Endothelial cell of umbilical vein (primary cell): ENCODE results near the gene EIF2AK3. TPM values are rescaled to one million over a fixed set of nuclear protein-coding genes. Genes with fewer than 3 reads are reported as not detected.

Source experiments
- BruUV-seq: library from RNA; stranded (reverse); fragments of 400-500 nt; replicated peaks from 2 replicates; lab custom pipeline; 2021; lab: Mats Ljungman, UMichigan
- CTCF ChIA-PET: fragments of 300-600, 350-600 bp; sonication (Branson Sonifier 250); formaldehyde crosslinking; loops from one replicate; lab custom pipeline; 2021; ENCODE audit warnings: antibody characterized with exemption, inconsistent platforms; lab: Charles Lee
- POLR2A ChIA-PET: fragments of 300-600, 350-600 bp; sonication (Branson Sonifier 250); formaldehyde crosslinking; loops from one replicate; lab custom pipeline; 2021; ENCODE audit warnings: antibody characterized with exemption, inconsistent platforms; lab: Charles Lee
- DNase-seq: peaks from one replicate; pipeline ENCODE4 v3.0.0-alpha.2; 2011; ENCODE audit warnings: low read depth, low spot score
- FAIRE-seq: peaks from 2 replicates; lab custom pipeline; 2011; peaks lifted over from hg19 to GRCh38; lab: Jason Lieb, UNC
- H2AFZ ChIP-seq: 2 replicates; pipeline ENCODE4 v1.6.0; 2012; ENCODE audit warnings: low read depth, low read length, control low read depth, inconsistent platforms
- H3K27ac ChIP-seq: 2 replicates; pipeline ENCODE4 v1.5.1; 2011; ENCODE audit warnings: low read depth, mild to moderate bottlenecking, control low read depth, low read length, moderate library complexity; ENCODE audit not compliant: insufficient read depth
- H3K27me3 ChIP-seq, 2 experiments: 2 replicates each; pipeline versions ENCODE4 v1.6.0 to v1.6.1; 2011; ENCODE audit warnings: low read length in 2 of 2, mixed read lengths in 1 of 2; ENCODE audit not compliant: control insufficient read depth in 2 of 2, insufficient read depth in 2 of 2
- H3K36me3 ChIP-seq, 2 experiments: 2 replicates in 1 of 2; 3 replicates in 1 of 2; pipeline ENCODE4 v1.5.1; 2011; ENCODE audit warnings: low read length in 2 of 2, mild to moderate bottlenecking in 1 of 2, moderate library complexity in 1 of 2; ENCODE audit not compliant: control insufficient read depth in 2 of 2, insufficient read depth in 2 of 2; ENCODE audit errors: extremely low read depth in 1 of 2
- H3K4me1 ChIP-seq: 3 replicates; pipeline ENCODE4 v1.5.1; 2011; ENCODE audit warnings: mild to moderate bottlenecking, low read length; ENCODE audit not compliant: control insufficient read depth, insufficient read depth; ENCODE audit errors: extremely low read depth
- H3K4me2 ChIP-seq: 2 replicates; pipeline ENCODE4 v1.6.1; 2011; ENCODE audit warnings: low read length, control low read depth, mixed read lengths; ENCODE audit not compliant: insufficient read depth
- H3K4me3 ChIP-seq, 3 experiments: fragments of 200-600 bp in 1 of 3; sonication (generic), shearing (Covaris generic) in 1 of 3; replicated peaks in 1 of 3; 2 replicates each; pipeline ENCODE4 v1.5.1; 2011 to 2016; ENCODE audit warnings: control low read depth in 3 of 3, low read length in 3 of 3, mild to moderate bottlenecking in 2 of 3, inconsistent platforms in 1 of 3, low read depth in 1 of 3, moderate library complexity in 1 of 3; ENCODE audit not compliant: insufficient read depth in 1 of 3
- H3K79me2 ChIP-seq: 2 replicates; pipeline ENCODE4 v1.6.0; 2012; ENCODE audit warnings: low read length, inconsistent platforms; ENCODE audit not compliant: control insufficient read depth, insufficient read depth
- H3K9ac ChIP-seq: replicated peaks from 2 replicates; pipeline ENCODE3; 2011; ENCODE audit warnings: low read length, control low read depth; ENCODE audit not compliant: insufficient read depth; ENCODE audit errors: extremely low read depth
- H3K9me1 ChIP-seq: replicated peaks from 3 replicates; pipeline ENCODE4 v1.6.0; 2011; ENCODE audit warnings: mild to moderate bottlenecking, low read length; ENCODE audit not compliant: control insufficient read depth, insufficient read depth; ENCODE audit errors: extremely low read depth
- H3K9me3 ChIP-seq: replicated peaks from 2 replicates; pipeline ENCODE4 v1.5.1; 2012; ENCODE audit warnings: low read length, inconsistent platforms; ENCODE audit not compliant: control insufficient read depth, insufficient read depth
- H4K20me1 ChIP-seq: replicated peaks from 2 replicates; pipeline ENCODE3; 2011; ENCODE audit warnings: mild to moderate bottlenecking, low read length; ENCODE audit not compliant: control insufficient read depth, insufficient read depth; ENCODE audit errors: extremely low read depth
- CTCF ChIP-seq, 2 donors: IDR thresholded peaks; 1 replicate in 1 of 2; 2 replicates in 1 of 2; pipeline ENCODE4 v1.5.1; 2011; ENCODE audit warnings: low read length in 2 of 2, mild to moderate bottlenecking in 2 of 2, moderate library complexity in 2 of 2, control low read depth in 1 of 2, inconsistent platforms in 1 of 2, low read depth in 1 of 2; ENCODE audit not compliant: insufficient read depth in 1 of 2; ENCODE audit errors: extremely low read depth in 1 of 2
- FOS ChIP-seq: IDR thresholded peaks from 2 replicates; pipeline ENCODE4 v1.6.1; 2011; ENCODE audit warnings: mild to moderate bottlenecking, low read length, moderate library complexity, borderline replicate concordance; ENCODE audit not compliant: insufficient read depth
- GATA2 ChIP-seq: IDR thresholded peaks from 2 replicates; pipeline ENCODE4 v1.7.0; 2011; ENCODE audit warnings: low read depth, mild to moderate bottlenecking, moderate library complexity, mixed read lengths, low read length; ENCODE audit not compliant: insufficient read length, insufficient read depth
- POLR2AphosphoS5 ChIP-seq: IDR thresholded peaks from 2 replicates; pipeline ENCODE4 v1.6.1; 2012; ENCODE audit warnings: low read depth, mild to moderate bottlenecking, control low read depth, low read length, moderate library complexity; ENCODE audit not compliant: insufficient read depth
- dilution Hi-C: fragments of 300-500 bp; cut with MboI; formaldehyde crosslinking; loops from one replicate; pipeline ENCODE4 v1.15.0; 2019; ENCODE audit warnings: low sequenced_read_pairs; ENCODE audit not compliant: extremely low pct_ligation_motif_present
- intact Hi-C: fragments of 100-400 bp; cut with micrococcal nuclease; formaldehyde crosslinking; loops from one replicate; pipeline ENCODE4 v1.10.0; 2022
- polyA plus RNA-seq, 4 experiments: library from polyadenylated mRNA; depleted of rRNA in 3 of 4; stranded (reverse) in 3 of 4; unstranded in 1 of 4; fragments of >200 nt; gene quantifications; 2 replicates each; pipeline versions ENCODE4 v1.2.1 to v1.2.3, GENCODE V29; 2011 to 2012; ENCODE audit warnings: missing spikeins in 1 of 4
- total RNA-seq: library from RNA; stranded (reverse); gene quantifications from 2 replicates; pipeline ENCODE4 v1.2.3, GENCODE V29; 2021

EIF2AK3 gene
- total and polyA plus RNA-seq, 2 donors (not counting 3 experiments of a cell fraction or from before 2014, with no cell fraction given), result 5.3 to 17.3 TPM

GRCh38 chr2:88590998-88591613, 36.2 kb downstream of the EIF2AK3 start:
- intact Hi-C loops (loop anchor here (1.0 to 5.0 kb wide), 2 partner anchors 36 to 78 kb away; partner anchors contain the start of gene EIF2AK3), dilution Hi-C loops (no loop called here)
- no peak overlapping the region for H3K9ac ChIP-seq
- H2AFZ ChIP-seq, result no peak overlapping the region
- H3K27me3 ChIP-seq, result no peaks in the 10 kb centered on the region
- ChIA-PET POLR2A (no interaction called here), CTCF (interaction anchor here (0.7 to 20.9 kb wide), 10 partner anchors 10 to 147 kb away, joined by 3 to 378 read pairs (median 4); partner anchors contain the start of gene EIF2AK3)
- H4K20me1 ChIP-seq, result no peaks in the 10 kb centered on the region
- no peaks in the 10 kb centered on the region for H3K9me1 ChIP-seq
- DNase-seq, result peak; percentile 77
- H3K79me2 ChIP-seq, result no peaks in the 10 kb centered on the region
- peak; percentile 42 for FAIRE-seq
- H3K27ac ChIP-seq, result no peak overlapping the region
- no peak overlapping the region for H3K4me2 ChIP-seq
- no peaks in the 10 kb centered on the region for H3K4me1 ChIP-seq
- peaks cover 3 to 14% of the 10 kb centered on the region in 2 experiments for H3K36me3 ChIP-seq
- no TSS peak for BruUV-seq
- H3K4me3 ChIP-seq, result no peak overlapping the region
- no peaks in the 10 kb centered on the region for H3K9me3 ChIP-seq
- peak; percentile 63 for TF ChIP-seq CTCF (IDR thresholded peaks at IDR 0.05; ENCODE audit: extremely low read depth in 1 of 2, insufficient read depth in 1 of 2, low read depth in 1 of 2, low read length in 2 of 2)
- no peak for TF ChIP-seq GATA2

DNA sequence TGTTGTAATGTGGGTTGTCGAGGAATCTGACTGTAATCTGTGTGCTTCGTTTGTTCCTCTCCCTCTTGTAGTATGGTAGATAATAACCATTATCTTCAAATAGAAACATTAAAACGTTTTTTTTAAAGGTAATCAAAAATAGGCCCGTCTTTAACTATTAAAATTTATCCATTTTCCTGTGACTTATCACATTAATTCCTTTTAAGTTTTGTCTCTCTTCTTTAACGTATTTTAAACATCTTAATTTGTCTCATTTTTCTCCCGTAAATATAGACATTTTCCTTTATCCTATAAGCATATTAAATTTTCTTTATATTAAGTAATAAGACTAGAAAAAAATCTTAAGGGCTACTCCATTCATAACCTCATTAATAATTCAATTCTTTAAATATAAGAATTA, 41.3 kb downstream of the EIF2AK3 start:
- no peak for DNase-seq
- H3K4me3 ChIP-seq, result no peak overlapping the region
- ChIA-PET POLR2A (no interaction called here), CTCF (interaction anchor here (20.9 kb wide), 1 partner anchor 83 kb away, joined by 378 read pairs; no protein-coding TSS in a partner anchor)
- H3K9ac ChIP-seq, result no peak overlapping the region
- no peak for FAIRE-seq
- BruUV-seq, result no TSS peak
- H2AFZ ChIP-seq, result no peak overlapping the region
- no peak overlapping the region for H3K27ac ChIP-seq
- no peaks in the 10 kb centered on the region for H3K4me1 ChIP-seq
- intact Hi-C loops, result no loop called here
- H3K9me1 ChIP-seq, result no peaks in the 10 kb centered on the region
- no peaks in the 10 kb centered on the region for H3K79me2 ChIP-seq
- H3K36me3 ChIP-seq, result peaks cover 18 to 20% of the 10 kb centered on the region in 2 experiments
- H3K9me3 ChIP-seq, result no peaks in the 10 kb centered on the region
- no peak overlapping the region for H3K4me2 ChIP-seq
- TF ChIP-seq FOS (no peak), POLR2AphosphoS5 (no peak)
- H4K20me1 ChIP-seq, result no peaks in the 10 kb centered on the region
- dilution Hi-C loops, result no loop called here
- H3K27me3 ChIP-seq, result no peaks in the 10 kb centered on the region
